ENCODE measurements around the gene DCBLD2. TPM values are rescaled to one million over a fixed set of nuclear protein-coding genes. Genes with fewer than 3 reads are reported as not detected.

DCBLD2 gene
- total RNA-seq, 1 experiment from 2014 or later = 112 TPM

- intact Hi-C loops (cut with micrococcal nuclease; ENCODE audit: unreplicated experiment) = no loop called here
- Histone ChIP-seq H3K9me3 (ENCODE audit: insufficient read depth, low read depth) (no peaks in the 10 kb centered on the region; the same call in none of the 2 replicates), H3K79me2 (ENCODE audit: low read depth) (no peaks in the 10 kb centered on the region), H3K36me3 (ENCODE audit: low read depth) (no peaks in the 10 kb centered on the region), H3K27me3 (ENCODE audit: insufficient read depth, low read depth) (no peaks in the 10 kb centered on the region), H2AFZ (no peak overlapping the region), H3K4me3 (no peak overlapping the region), H3K4me1 (replicated peaks; ENCODE audit: insufficient read depth) (peaks cover 13% of the 10 kb centered on the region), H3K27ac (no peak overlapping the region), H4K20me1 (ENCODE audit: insufficient read depth) (no peaks in the 10 kb centered on the region), H3K9me2 (ENCODE audit: insufficient read depth) (no peaks in the 10 kb centered on the region; the same call in 1 of the 2 replicates), H3K4me2 (no peak overlapping the region), H3F3A (ENCODE audit: insufficient read depth, low read depth) (peaks cover 13% of the 10 kb centered on the region)
- no peak for TF ChIP-seq EZH2 (IDR thresholded peaks at IDR 0.05; ENCODE audit: low read depth)
- no TSS peak for BruUV-seq (replicated peaks)
- no peak for DNase-seq
- ChIA-PET CTCF (no interaction called here), POLR2A (ENCODE audit: unreplicated experiment) (no interaction called here)
These were observed 16.1 kb upstream of the DCBLD2 start for GRCh38 chr3:98917608-98918007.

GRCh38 chr3:98914210-98915080 is 12.9 kb upstream of the DCBLD2 start:
- BruUV-seq (replicated peaks) = no TSS peak
- peak in 1 of 2 experiments; percentile 20 for DNase-seq
- Histone ChIP-seq H3K4me3 (no peak overlapping the region), H3K27ac (no peak overlapping the region), H3K9me3 (ENCODE audit: insufficient read depth, low read depth) (peaks cover 17% of the 10 kb centered on the region), H4K20me1 (ENCODE audit: insufficient read depth) (no peaks in the 10 kb centered on the region), H3K9me2 (ENCODE audit: insufficient read depth) (no peaks in the 10 kb centered on the region; the same call in 1 of the 2 replicates), H3K79me2 (ENCODE audit: low read depth) (no peaks in the 10 kb centered on the region), H3K27me3 (ENCODE audit: insufficient read depth, low read depth) (no peaks in the 10 kb centered on the region), H3F3A (ENCODE audit: insufficient read depth, low read depth) (peaks cover 5% of the 10 kb centered on the region; the same call in 1 of the 2 replicates), H3K4me2 (no peak overlapping the region), H2AFZ (no peak overlapping the region), H3K36me3 (ENCODE audit: low read depth) (no peaks in the 10 kb centered on the region), H3K4me1 (replicated peaks; ENCODE audit: insufficient read depth) (no peaks in the 10 kb centered on the region)
- TF ChIP-seq CTCF (conservative IDR thresholded peaks at IDR 0.05) = no peak
- no peak for TF ChIP-seq EZH2 (IDR thresholded peaks at IDR 0.05; ENCODE audit: low read depth)
- CTCF ChIA-PET = no interaction called here
- POLR2A ChIA-PET (ENCODE audit: unreplicated experiment) = interaction anchor here (0.7 kb wide), 1 partner anchor 13 kb away, joined by 8 read pairs; the partner anchor contains the start of gene DCBLD2
- intact Hi-C loops (cut with micrococcal nuclease; ENCODE audit: unreplicated experiment) = no loop called here

- H3F3A ChIP-seq (ENCODE audit: insufficient read depth, low read depth) = peaks cover 5% of the 10 kb centered on the region; the same call in 1 of the 2 replicates
- POLR2A ChIA-PET (ENCODE audit: unreplicated experiment) = no interaction called here
- H3K4me3 ChIP-seq = no peak overlapping the region
- BruUV-seq (replicated peaks) = no TSS peak
- H3K4me2 ChIP-seq = no peak overlapping the region
- no peak overlapping the region for H3K27ac ChIP-seq
- H3K9me2 ChIP-seq (ENCODE audit: insufficient read depth) = no peaks in the 10 kb centered on the region; the same call in 1 of the 2 replicates
- TF ChIP-seq CTCF (conservative IDR thresholded peaks at IDR 0.05) = no peak
- H3K79me2 ChIP-seq (ENCODE audit: low read depth) = no peaks in the 10 kb centered on the region
- H3K36me3 ChIP-seq (ENCODE audit: low read depth) = no peaks in the 10 kb centered on the region
- no peaks in the 10 kb centered on the region for H3K4me1 ChIP-seq (replicated peaks; ENCODE audit: insufficient read depth)
- intact Hi-C loops (cut with micrococcal nuclease; ENCODE audit: unreplicated experiment) = no loop called here
- H4K20me1 ChIP-seq (ENCODE audit: insufficient read depth) = no peaks in the 10 kb centered on the region
- H3K9me3 ChIP-seq (ENCODE audit: insufficient read depth, low read depth) = peaks cover 34% of the 10 kb centered on the region
- CTCF ChIA-PET = no interaction called here
- H2AFZ ChIP-seq = no peak overlapping the region
- no peak for DNase-seq
- no peaks in the 10 kb centered on the region for H3K27me3 ChIP-seq (ENCODE audit: insufficient read depth, low read depth)
These were observed 11.0 kb upstream of the DCBLD2 start for GRCh38 chr3:98912448-98912847.
